ENCODE data around the gene LRRC9. TPM values are rescaled to one million over a fixed set of nuclear protein-coding genes. Genes with fewer than 3 reads are reported as not detected.
A peak's percentile ranks its signal among the peaks of the same experiment; 100 is the strongest.

Gene LRRC9
- polyA plus RNA-seq, 3 donors, result not detected

GRCh38 chr14:60092526-60092920, 172.6 kb downstream of the LRRC9 start:
- peaks cover 40% of the 10 kb centered on the region for H3K4me1 Mint-ChIP-seq
- peak overlapping the region; percentile 93 to 96 for H3K4me3 Mint-ChIP-seq
- intact Hi-C loops (cut with micrococcal nuclease), result loop anchor here (5.0 to 10.0 kb wide), 3 partner anchors 70 to 1010 kb away; partner anchors contain the start of gene PPM1A (in 2 of the 2)
- H3K36me3 Mint-ChIP-seq, result peaks cover 10 to 11% of the 10 kb centered on the region in 2 donors
- Histone ChIP-seq H2AFZ (ENCODE audit: insufficient read depth, low read depth, low read length, poor library complexity, severe bottlenecking) (peak overlapping the region; percentile 90), H3K9ac (ENCODE audit: insufficient read depth, low read length, poor library complexity, severe bottlenecking) (peak overlapping the region; percentile 84), H3K36me3 (replicated peaks in 1 of 2; ENCODE audit: control insufficient read depth in 1 of 2, insufficient read depth in 2 of 2, low read length in 2 of 2) (peaks cover 2 to 7% of the 10 kb centered on the region in 2 donors), H3K79me2 (ENCODE audit: insufficient read depth, low read length) (peaks cover 50% of the 10 kb centered on the region), H3K27me3 (ENCODE audit: control insufficient read depth in 2 of 2, insufficient read depth in 2 of 2, low read length in 2 of 2) (no peaks in the 10 kb centered on the region), H3K4me2 (replicated peaks; ENCODE audit: extremely low read depth, low read length, poor library complexity, severe bottlenecking) (peak overlapping the region; percentile 85), H4K20me1 (ENCODE audit: insufficient read depth, low read length) (no peaks in the 10 kb centered on the region), H3K4me3 (replicated peaks in 1 of 3; ENCODE audit: low read depth in 2 of 3, low read length in 3 of 3) (peak overlapping the region; percentile 70 to 87 (median 85)), H3K27ac (ENCODE audit: low read depth in 1 of 2, low read length in 2 of 2) (peak overlapping the region; percentile 97 to 99), H3K9me3 (replicated peaks in 1 of 2; ENCODE audit: control insufficient read depth in 1 of 2, insufficient read depth in 1 of 2, low read length in 2 of 2) (no peaks in the 10 kb centered on the region), H3K4me1 (ENCODE audit: control insufficient read depth in 1 of 2, insufficient read depth in 2 of 2, low read length in 2 of 2) (peaks cover 20 to 35% of the 10 kb centered on the region in 2 donors)
- 0% methylated on average over 12 of the region's 14 CpGs for WGBS (ENCODE audit: insufficient coverage)
- DNase-seq, result peak; percentile 11 to 25 (median 25)
- no peaks in the 10 kb centered on the region for H3K27me3 Mint-ChIP-seq (ENCODE audit: low read depth in 3 of 3)
- TF ChIP-seq CTCF (IDR thresholded peaks at IDR 0.05), result no peak
- H3K27ac Mint-ChIP-seq, result peak overlapping the region; percentile 95 to 100 (median 98)
- H3K9me3 Mint-ChIP-seq, result peaks cover 0 to 3% (median 0%) of the 10 kb centered on the region in 7 donors

DNA sequence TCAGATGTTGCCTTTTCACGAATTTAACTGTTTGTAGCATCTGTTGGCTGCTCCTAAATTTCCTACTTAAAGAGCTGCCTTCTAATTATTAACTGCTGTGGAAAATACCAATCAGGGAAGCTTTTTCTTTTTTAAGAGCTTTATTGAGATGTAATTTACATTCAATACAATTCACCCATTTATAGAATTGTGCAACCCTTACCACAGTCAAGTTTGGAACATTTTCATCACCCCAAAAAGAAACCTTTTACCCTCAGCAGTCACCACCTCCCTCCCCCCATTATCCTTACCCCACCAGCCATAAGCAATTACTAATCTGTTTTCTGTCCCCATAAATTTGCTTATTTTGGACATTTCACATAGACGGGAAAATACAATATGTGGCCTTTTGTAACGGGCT, 173.1 kb downstream of the LRRC9 start:
- Mint-ChIP-seq H3K36me3 (peaks cover 15 to 17% of the 10 kb centered on the region in 2 donors), H3K4me1 (peaks cover 40% of the 10 kb centered on the region), H3K9me3 (peaks cover 0 to 3% (median 0%) of the 10 kb centered on the region in 7 donors), H3K27ac (peak overlapping the region; percentile 95 to 100 (median 98)), H3K27me3 (ENCODE audit: low read depth in 3 of 3) (no peaks in the 10 kb centered on the region), H3K4me3 (peak overlapping the region; percentile 93 to 96)
- intact Hi-C loops (cut with micrococcal nuclease), result loop anchor here (5.0 to 10.0 kb wide), 3 partner anchors 69 to 1009 kb away; partner anchors contain the start of gene PPM1A (in 2 of the 2)
- WGBS (ENCODE audit: insufficient coverage), result no CpG with 5 or more reads among the region's 3 CpGs
- Histone ChIP-seq H3K4me1 (ENCODE audit: control insufficient read depth in 1 of 2, insufficient read depth in 2 of 2, low read length in 2 of 2) (peaks cover 20 to 35% of the 10 kb centered on the region in 2 donors), H2AFZ (ENCODE audit: insufficient read depth, low read depth, low read length, poor library complexity, severe bottlenecking) (peak overlapping the region; percentile 90), H3K79me2 (ENCODE audit: insufficient read depth, low read length) (peaks cover 56% of the 10 kb centered on the region), H3K36me3 (replicated peaks in 1 of 2; ENCODE audit: control insufficient read depth in 1 of 2, insufficient read depth in 2 of 2, low read length in 2 of 2) (peaks cover 4 to 13% of the 10 kb centered on the region in 2 donors), H3K9ac (ENCODE audit: insufficient read depth, low read length, poor library complexity, severe bottlenecking) (peak overlapping the region; percentile 84), H3K4me2 (replicated peaks; ENCODE audit: extremely low read depth, low read length, poor library complexity, severe bottlenecking) (peak overlapping the region; percentile 85), H3K27me3 (ENCODE audit: control insufficient read depth in 2 of 2, insufficient read depth in 2 of 2, low read length in 2 of 2) (no peaks in the 10 kb centered on the region), H3K9me3 (replicated peaks in 1 of 2; ENCODE audit: control insufficient read depth in 1 of 2, insufficient read depth in 1 of 2, low read length in 2 of 2) (no peaks in the 10 kb centered on the region), H3K27ac (ENCODE audit: low read depth in 1 of 2, low read length in 2 of 2) (peak overlapping the region; percentile 97 to 99), H3K4me3 (replicated peaks in 1 of 3; ENCODE audit: low read depth in 2 of 3, low read length in 3 of 3) (peak overlapping the region; percentile 70 to 87 (median 85)), H4K20me1 (ENCODE audit: insufficient read depth, low read length) (no peaks in the 10 kb centered on the region)
- peak in 2 of 3 donors; percentile 15 to 36 for DNase-seq
- no peak for TF ChIP-seq CTCF (IDR thresholded peaks at IDR 0.05)

All from CD14-positive monocyte (primary cell).